Brain microvascular endothelial cell (primary cell): Measurements from ENCODE around the gene PAXX.
A peak's percentile ranks its signal among the peaks of the same experiment; 100 is the strongest.

ENCODE experiments used
- DNase-seq: peaks from one replicate; pipeline ENCODE4 v3.0.0-alpha.2; 2020
- H3K27ac ChIP-seq: fragments of 250-450 bp; sonication (Bioruptor Pico); 2 replicates; pipeline ENCODE4 v1.5.1; 2020; ENCODE audit warnings: mild to moderate bottlenecking, moderate library complexity
- H3K27me3 ChIP-seq: fragments of 250-450 bp; sonication (Bioruptor Pico); replicated peaks from 2 replicates; pipeline ENCODE4 v1.5.1; 2020; ENCODE audit warnings: mild to moderate bottlenecking
- H3K36me3 ChIP-seq: fragments of 250-450 bp; sonication (Bioruptor Pico); replicated peaks from 2 replicates; pipeline ENCODE4 v1.5.1; 2020; ENCODE audit warnings: mild to moderate bottlenecking
- H3K4me3 ChIP-seq: 2 replicates; pipeline ENCODE4 v1.5.1; 2011; ENCODE audit warnings: low read depth, mild to moderate bottlenecking, control low read depth, low read length, moderate library complexity
- CTCF ChIP-seq: IDR thresholded peaks from 2 replicates; pipeline ENCODE4 v1.5.1; 2011; ENCODE audit warnings: low read depth, mild to moderate bottlenecking, moderate library complexity, low read length, control low read depth, inconsistent platforms; ENCODE audit errors: missing control alignments
- in situ Hi-C: cut with HindIII; loops from 2 replicates; pipeline ENCODE4 v1.10.0; 2017; ENCODE audit warnings: low sequenced_read_pairs, low pct_ligation_motif_present

The PAXX gene

GRCh38 chr9:136995772-136996311 is 3.6 kb downstream of the PAXX start:
- no peak for DNase-seq
- H3K27me3 ChIP-seq, result no peaks in the 10 kb centered on the region
- no peaks in the 10 kb centered on the region for H3K36me3 ChIP-seq
- TF ChIP-seq CTCF, result no peak
- no peak overlapping the region for H3K27ac ChIP-seq
- peak overlapping the region; percentile 6 for H3K4me3 ChIP-seq
- in situ Hi-C loops, result no loop called here

GRCh38 chr9:136996361-136997292 is 4.4 kb downstream of the PAXX start, which contains the start of gene CLIC3:
CLIC3 (minus strand) TSS chr9:136996568; CDS start chr9:136996543, 25 bp downstream.
- H3K36me3 ChIP-seq, result no peaks in the 10 kb centered on the region
- DNase-seq, result no peak
- H3K27me3 ChIP-seq, result no peaks in the 10 kb centered on the region
- no peak within 1 kb of the TSS for H3K27ac ChIP-seq
- peak within 1 kb of the TSS; percentile 17 for H3K4me3 ChIP-seq
- in situ Hi-C loops, result no loop called here
- no peak for TF ChIP-seq CTCF

GRCh38 chr9:136997371-136997770 is 5.1 kb downstream of the PAXX start:
- Histone ChIP-seq H3K27me3 (no peaks in the 10 kb centered on the region), H3K36me3 (no peaks in the 10 kb centered on the region), H3K4me3 (no peak overlapping the region), H3K27ac (no peak overlapping the region)
- in situ Hi-C loops, result no loop called here
- TF ChIP-seq CTCF, result no peak
- DNase-seq, result no peak

- H3K27ac ChIP-seq, result no peak overlapping the region
- peak; percentile 70 for TF ChIP-seq CTCF
- no peaks in the 10 kb centered on the region for H3K36me3 ChIP-seq
- H3K27me3 ChIP-seq, result no peaks in the 10 kb centered on the region
- no peak overlapping the region for H3K4me3 ChIP-seq
- peak; percentile 74 for DNase-seq
- in situ Hi-C loops, result no loop called here
Measured at GRCh38 chr9:136997830-136998234, 5.6 kb downstream of the PAXX start.

- Histone ChIP-seq H3K36me3 (no peaks in the 10 kb centered on the region), H3K27ac (peak overlapping the region; percentile 69), H3K27me3 (no peaks in the 10 kb centered on the region), H3K4me3 (no peak overlapping the region)
- in situ Hi-C loops, result no loop called here
- no peak for TF ChIP-seq CTCF
- peak; percentile 66 for DNase-seq
Measured at GRCh38 chr9:137000177-137000930, 8.1 kb downstream of the PAXX start.
